Tibial nerve (tissue), 3 donors: Measurements from ENCODE around the gene RPS14.

Experiments
- CTCF ChIP-seq, 5 experiments: fragments of 200-600 bp in 3 of 5; fragments of 450-650 bp in 2 of 5; sonication (generic) in 3 of 5; IDR thresholded peaks; one replicate each; pipeline ENCODE4 v1.5.1; 2016 to 2019; ENCODE audit warnings: antibody characterized with exemption in 5 of 5, mild to moderate bottlenecking in 3 of 5, moderate library complexity in 2 of 5
- POLR2A ChIP-seq, 2 donors: fragments of 450-650 bp; IDR thresholded peaks; one replicate each; pipeline ENCODE4 v1.6.1; 2017; ENCODE audit warnings: antibody characterized with exemption in 2 of 2, mild to moderate bottlenecking in 2 of 2, moderate library complexity in 2 of 2

DNA sequence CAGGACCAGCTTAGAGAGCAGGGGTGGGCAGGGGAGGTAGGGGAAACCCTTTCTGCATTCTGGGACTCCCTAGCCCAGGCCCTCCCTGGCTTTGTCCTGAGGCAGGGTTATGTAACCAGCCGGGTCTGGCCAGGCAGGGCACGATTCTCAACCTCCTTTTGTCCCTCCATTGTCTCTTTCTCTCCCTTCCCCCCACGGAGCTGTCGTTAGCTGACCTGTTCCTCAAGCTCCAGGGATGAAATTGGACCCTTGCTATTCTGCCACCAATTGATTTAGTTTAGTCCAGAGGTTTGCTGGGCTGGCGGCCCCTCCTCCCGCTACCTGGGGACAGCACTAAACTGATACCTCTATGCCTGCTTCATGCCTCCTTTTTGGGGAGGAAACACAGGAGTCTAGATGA is 49.0 kb upstream of the RPS14 start:
- TF ChIP-seq CTCF (IDR thresholded peaks at IDR 0.05) (no peak), POLR2A (IDR thresholded peaks at IDR 0.05) (no peak)
